ENCODE results near the gene CCT8L2. TPM values are rescaled to one million over a fixed set of nuclear protein-coding genes. Genes with fewer than 3 reads are reported as not detected.

The CCT8L2 gene
- total RNA-seq, 1 experiment from 2014 or later, result not detected

DNA sequence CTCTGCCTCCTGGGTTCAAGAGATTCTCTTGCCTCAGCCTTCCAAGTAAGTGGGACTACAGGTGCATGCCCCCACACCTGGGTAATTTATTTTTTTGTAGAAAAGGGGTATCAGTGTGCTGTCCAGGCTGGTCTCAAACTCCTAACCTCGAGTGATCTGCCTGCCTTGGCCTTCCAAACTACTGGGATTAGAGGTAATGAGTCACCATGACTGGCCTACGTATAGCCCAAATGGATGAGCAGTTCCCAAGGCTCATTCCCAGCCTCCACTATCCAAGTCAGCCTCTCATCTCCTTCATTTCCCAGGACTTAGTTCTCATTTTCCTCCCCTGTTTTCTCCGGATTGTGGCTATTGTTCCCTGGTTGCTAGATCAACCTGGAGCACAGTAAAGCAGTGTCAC is 5.6 kb downstream of the CCT8L2 start:
- WGBS (ENCODE audit: extremely low coverage, insufficient read length, low lambda C conversion rate), result no CpG with 5 or more reads among the region's 3 CpGs
- Histone ChIP-seq H3T11ph (ENCODE audit: low read length) (no peak overlapping the region), H3K4me1 (ENCODE audit: insufficient read depth, low read length) (no peaks in the 10 kb centered on the region), H2AK5ac (ENCODE audit: insufficient read length, low read length) (no peak overlapping the region), H3K23ac (ENCODE audit: insufficient read length, low read depth, low read length) (no peak overlapping the region), H3K9ac (ENCODE audit: extremely low read depth, insufficient read length, low read length) (no peak overlapping the region), H2BK20ac (ENCODE audit: low read depth, low read length, poor library complexity, severe bottlenecking) (no peak overlapping the region), H4K5ac (ENCODE audit: insufficient read length, low read depth, low read length) (no peak overlapping the region), H4K20me1 (ENCODE audit: control insufficient read depth, insufficient read depth, insufficient read length) (no peaks in the 10 kb centered on the region), H3K79me1 (ENCODE audit: insufficient read depth, low read depth, low read length, poor library complexity, severe bottlenecking) (no peaks in the 10 kb centered on the region), H2BK120ac (ENCODE audit: low read depth, low read length, poor library complexity, severe bottlenecking) (no peak overlapping the region), H3K4ac (ENCODE audit: low read depth, low read length) (no peak overlapping the region), H3K56ac (ENCODE audit: insufficient read length, low read depth, low read length) (no peak overlapping the region), H3K18ac (ENCODE audit: insufficient read length, low read depth, low read length) (no peak overlapping the region), H4K91ac (ENCODE audit: insufficient read length, low read depth, low read length) (no peak overlapping the region), H2BK5ac (ENCODE audit: insufficient read length, low read length) (no peak overlapping the region), H3K4me2 (ENCODE audit: insufficient read depth, insufficient read length, low read length) (no peak overlapping the region), H3K14ac (ENCODE audit: insufficient read depth, low read length) (no peak overlapping the region), H4K8ac (replicated peaks; ENCODE audit: insufficient read length, low read depth, low read length) (no peak overlapping the region), H3K27ac (ENCODE audit: insufficient read length, low read depth, low read length) (no peak overlapping the region), H2BK12ac (ENCODE audit: insufficient read length, low read depth, low read length) (no peak overlapping the region), H2BK15ac (ENCODE audit: low read depth, low read length) (no peak overlapping the region), H3K23me2 (ENCODE audit: insufficient read length, low read depth, low read length, poor library complexity, severe bottlenecking) (no peaks in the 10 kb centered on the region), H3K27me3 (ENCODE audit: insufficient read depth, low read length) (no peaks in the 10 kb centered on the region), H3K9me3 (ENCODE audit: control insufficient read depth, low read depth, low read length) (peaks cover 42% of the 10 kb centered on the region), H3K79me2 (ENCODE audit: insufficient read depth, low read length) (no peaks in the 10 kb centered on the region), H2AFZ (ENCODE audit: low read length) (no peak overlapping the region)
- Mint-ChIP-seq H3K27me3 (ENCODE audit: low read depth) (peaks cover 1% of the 10 kb centered on the region), H3K9me3 (peaks cover 76 to 79% of the 10 kb centered on the region in 2 experiments), H3K36me3 (ENCODE audit: insufficient read depth in 1 of 3, low read depth in 3 of 3) (peaks cover 5 to 16% (median 14%) of the 10 kb centered on the region in 3 experiments; a peak in 6 of 7 replicates), H3K4me3 (no peak overlapping the region), H3K4me1 (no peaks in the 10 kb centered on the region), H3K27ac (no peak overlapping the region)
- no peak for DNase-seq
- TF ChIP-seq, protein P1, sequence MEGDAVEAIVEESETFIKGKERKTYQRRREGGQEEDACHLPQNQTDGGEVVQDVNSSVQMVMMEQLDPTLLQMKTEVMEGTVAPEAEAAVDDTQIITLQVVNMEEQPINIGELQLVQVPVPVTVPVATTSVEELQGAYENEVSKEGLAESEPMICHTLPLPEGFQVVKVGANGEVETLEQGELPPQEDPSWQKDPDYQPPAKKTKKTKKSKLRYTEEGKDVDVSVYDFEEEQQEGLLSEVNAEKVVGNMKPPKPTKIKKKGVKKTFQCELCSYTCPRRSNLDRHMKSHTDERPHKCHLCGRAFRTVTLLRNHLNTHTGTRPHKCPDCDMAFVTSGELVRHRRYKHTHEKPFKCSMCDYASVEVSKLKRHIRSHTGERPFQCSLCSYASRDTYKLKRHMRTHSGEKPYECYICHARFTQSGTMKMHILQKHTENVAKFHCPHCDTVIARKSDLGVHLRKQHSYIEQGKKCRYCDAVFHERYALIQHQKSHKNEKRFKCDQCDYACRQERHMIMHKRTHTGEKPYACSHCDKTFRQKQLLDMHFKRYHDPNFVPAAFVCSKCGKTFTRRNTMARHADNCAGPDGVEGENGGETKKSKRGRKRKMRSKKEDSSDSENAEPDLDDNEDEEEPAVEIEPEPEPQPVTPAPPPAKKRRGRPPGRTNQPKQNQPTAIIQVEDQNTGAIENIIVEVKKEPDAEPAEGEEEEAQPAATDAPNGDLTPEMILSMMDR (conservative IDR thresholded peaks at IDR 0.05), result no peak
